Neural progenitor cell (in vitro differentiated cells): ENCODE results near the gene DYNAP.

Source experiments
- EZH2 ChIP-seq: fragments of 200-600 bp; sonication (generic); IDR thresholded peaks from 2 replicates; pipeline ENCODE4 v1.6.1; 2017; ENCODE audit warnings: antibody characterized with exemption, mild to moderate bottlenecking, moderate library complexity
- TF ChIP-seq, protein P1 (sequence below): fragments of 200-600 bp; sonication (generic); IDR thresholded peaks from 2 replicates; pipeline ENCODE4 v1.5.1; 2017; ENCODE audit warnings: antibody characterized with exemption, mild to moderate bottlenecking

DNA sequence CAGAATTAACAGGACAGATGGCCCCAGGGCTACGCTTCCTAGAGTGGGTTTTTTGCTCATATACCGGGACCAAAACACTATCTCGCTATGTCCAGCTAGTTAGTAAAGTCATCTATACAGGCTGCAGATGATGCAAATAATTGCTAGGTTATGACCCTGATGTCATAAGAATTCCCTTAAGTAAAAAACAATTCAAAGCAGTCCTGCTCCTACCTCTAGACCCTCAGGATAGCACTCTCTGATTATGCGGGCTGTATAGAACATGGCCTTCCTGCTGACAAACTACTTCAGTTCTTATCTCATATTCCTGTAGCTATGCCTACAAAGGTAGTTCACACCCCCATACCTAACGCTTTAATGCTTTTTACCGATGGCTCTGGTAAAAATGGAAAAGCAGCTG, 13.2 kb downstream of the DYNAP start:
- TF ChIP-seq, protein P1, sequence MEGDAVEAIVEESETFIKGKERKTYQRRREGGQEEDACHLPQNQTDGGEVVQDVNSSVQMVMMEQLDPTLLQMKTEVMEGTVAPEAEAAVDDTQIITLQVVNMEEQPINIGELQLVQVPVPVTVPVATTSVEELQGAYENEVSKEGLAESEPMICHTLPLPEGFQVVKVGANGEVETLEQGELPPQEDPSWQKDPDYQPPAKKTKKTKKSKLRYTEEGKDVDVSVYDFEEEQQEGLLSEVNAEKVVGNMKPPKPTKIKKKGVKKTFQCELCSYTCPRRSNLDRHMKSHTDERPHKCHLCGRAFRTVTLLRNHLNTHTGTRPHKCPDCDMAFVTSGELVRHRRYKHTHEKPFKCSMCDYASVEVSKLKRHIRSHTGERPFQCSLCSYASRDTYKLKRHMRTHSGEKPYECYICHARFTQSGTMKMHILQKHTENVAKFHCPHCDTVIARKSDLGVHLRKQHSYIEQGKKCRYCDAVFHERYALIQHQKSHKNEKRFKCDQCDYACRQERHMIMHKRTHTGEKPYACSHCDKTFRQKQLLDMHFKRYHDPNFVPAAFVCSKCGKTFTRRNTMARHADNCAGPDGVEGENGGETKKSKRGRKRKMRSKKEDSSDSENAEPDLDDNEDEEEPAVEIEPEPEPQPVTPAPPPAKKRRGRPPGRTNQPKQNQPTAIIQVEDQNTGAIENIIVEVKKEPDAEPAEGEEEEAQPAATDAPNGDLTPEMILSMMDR = no peak
- TF ChIP-seq EZH2 = no peak
